NCI-H226 (cell line): ENCODE measurements around the gene PEX19.
A peak's percentile ranks its signal among the peaks of the same experiment; 100 is the strongest.

Experiments used
- DNase-seq: peaks from one replicate; pipeline ENCODE4 v3.0.0-alpha.2; 2015

Gene PEX19

DNA sequence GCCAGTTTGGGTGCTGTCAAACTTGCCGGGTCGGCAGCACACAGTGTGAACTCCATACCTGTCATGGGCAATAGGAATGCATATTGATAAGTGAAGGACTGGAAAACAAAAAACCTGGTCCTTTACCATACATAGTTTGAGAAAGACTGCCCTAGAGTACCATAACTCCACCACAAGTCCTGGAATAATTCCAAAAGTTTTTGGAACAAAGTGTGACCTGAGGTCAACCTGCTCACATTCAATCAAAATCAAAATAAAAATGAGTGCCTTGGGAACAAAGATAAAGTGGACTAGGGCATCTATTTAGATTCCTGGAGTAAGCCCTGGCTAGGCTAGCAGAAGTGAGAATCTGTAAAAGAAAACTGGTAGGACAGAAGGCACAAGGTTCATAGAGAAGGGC lies 7.6 kb downstream of the PEX19 start:
- no peak for DNase-seq

DNA sequence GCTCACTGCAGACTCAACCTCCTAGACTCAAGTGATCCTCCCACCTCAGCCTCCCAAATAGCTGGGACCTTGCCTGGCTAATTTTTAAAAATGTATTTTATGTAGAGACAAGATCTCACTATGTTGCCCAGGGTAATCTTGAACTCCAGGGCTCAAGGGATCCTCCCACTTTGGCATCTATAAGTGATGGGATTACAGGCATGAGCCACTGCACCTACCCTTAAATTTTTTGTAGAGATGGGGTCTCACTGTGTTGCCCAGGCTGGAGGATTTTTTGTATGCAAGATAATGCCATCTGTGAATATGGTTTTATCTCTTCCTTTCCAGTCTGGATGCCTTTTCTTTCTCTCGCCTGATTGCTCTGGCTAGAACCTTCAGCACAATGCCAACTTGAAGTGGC lies 13.9 kb downstream of the PEX19 start:
- no peak for DNase-seq

DNA sequence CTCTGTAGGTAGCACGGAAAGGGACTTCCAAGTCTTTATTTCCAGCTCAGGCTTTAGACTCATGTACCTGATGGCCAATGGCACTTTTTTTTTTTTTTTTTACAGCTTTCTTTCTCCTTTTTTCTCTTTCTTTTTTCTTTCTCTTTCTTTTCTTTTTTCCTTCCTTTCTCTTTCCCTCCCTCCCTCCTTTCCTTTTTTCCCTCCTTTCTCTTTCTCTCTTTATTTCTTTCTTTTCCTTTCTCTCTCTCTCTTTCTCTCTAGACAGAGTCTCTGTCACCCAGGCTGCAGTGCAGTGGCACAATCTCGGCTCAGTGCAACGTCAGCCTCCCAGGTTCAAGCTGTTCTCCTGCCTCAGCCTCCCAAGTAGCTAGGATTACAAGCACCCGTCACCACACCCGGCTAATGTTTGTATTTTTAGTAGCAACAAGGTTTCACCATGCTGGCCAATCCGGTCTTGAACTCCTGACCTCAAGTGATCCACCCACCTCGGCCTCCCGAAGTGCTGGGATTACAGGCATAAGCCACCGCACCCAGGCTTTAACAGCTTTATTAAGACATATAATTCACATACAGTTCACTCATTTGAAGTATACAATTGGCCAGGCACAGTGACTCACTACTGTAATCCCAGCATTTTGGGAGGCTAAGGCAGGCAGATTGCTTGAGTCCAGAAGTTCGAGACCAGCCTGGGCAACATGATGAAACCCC lies 17.5 kb downstream of the PEX19 start:
- DNase-seq: no peak

DNA sequence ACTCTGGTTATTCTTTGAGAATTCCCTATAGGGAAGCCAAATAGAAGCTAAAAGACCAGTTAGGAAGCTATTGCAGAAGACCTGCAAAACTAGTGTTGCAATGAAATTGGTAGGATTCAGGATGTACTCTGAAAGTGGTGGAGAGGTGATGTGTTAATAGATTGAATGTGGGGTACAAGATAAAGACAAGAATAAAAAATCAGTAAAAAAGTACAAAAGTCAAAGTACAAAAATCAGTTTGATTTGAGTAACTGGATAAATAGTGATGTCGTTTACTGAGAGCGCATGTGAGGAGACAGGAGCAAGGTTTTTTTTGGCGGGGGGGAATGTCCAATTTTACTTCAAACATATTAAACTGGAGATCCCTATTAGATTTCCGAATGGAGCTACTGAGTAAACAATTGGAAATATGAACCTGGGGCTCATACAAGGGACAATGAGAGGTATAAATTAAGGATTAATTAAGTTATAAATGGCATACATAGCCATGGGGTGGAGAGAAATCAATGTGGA lies 20.1 kb downstream of the PEX19 start:
- DNase-seq: no peak

DNA sequence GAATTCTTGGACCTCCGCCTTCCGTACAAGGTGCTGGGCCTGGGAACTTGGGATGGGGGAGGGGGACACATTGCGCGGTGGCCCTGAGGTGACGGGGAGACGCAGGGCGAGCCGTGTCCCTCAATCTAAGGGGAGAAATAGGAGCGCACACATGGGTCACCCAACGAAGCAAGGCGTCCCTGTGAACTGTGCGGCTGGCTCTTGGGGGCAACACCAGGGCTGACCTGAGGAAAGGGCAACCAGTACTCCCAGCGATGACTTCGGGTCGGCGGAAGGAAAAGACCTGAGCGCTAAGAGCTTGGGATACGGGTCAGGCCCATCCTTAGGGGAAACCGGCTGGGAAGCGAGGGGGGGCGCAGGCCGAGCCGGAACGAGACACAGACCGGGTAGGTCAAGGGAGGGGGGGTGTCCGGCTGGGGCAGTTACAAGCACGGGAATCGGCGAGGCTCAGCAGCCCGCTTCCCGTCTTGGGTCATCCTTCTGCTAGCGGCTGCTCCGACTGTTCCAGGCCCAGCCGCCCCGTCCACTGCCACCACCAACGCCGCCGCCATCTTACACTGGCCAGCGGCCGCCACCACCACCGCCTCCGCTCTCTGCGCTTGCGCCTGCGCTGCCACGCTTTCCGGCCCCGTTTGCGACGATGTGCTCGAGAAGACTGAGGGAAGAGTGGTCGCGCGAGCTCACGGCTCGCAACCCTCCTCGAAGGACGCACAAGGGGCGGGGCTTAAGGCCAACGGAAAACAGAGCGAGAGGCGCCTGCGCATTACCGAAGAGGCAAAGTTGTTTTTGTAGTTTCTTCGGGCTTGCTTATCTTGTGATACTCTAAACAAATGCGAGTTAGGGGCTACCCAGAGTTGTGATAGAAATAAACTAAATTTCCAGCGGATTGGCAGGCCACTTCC lies 22.8 kb downstream of the PEX19 start, which contains the start of gene DCAF8:
TSS of gene DCAF8 (minus strand) at position 657 of the 902 bp plus-strand sequence. CDS start 18,541 bp downstream, outside the sequence.
- peak; percentile 98 for DNase-seq

DNA sequence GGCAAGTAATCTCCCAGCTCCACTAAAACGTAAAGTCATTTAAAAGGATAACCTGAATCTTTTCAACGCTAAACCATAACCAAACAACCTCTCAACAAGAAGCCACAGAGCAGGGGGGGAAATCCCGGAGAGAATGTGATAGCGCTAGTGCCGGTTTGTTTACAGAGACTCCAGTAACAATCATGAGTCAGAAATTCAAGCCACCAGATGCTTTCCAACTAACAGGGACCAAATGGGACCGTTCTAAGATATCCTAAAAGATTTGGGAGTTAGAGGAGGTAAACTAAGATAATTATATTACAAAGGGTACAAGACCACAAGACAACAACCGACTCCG lies 23.4 kb downstream of the PEX19 start:
- DNase-seq: peak; percentile 67

DNA sequence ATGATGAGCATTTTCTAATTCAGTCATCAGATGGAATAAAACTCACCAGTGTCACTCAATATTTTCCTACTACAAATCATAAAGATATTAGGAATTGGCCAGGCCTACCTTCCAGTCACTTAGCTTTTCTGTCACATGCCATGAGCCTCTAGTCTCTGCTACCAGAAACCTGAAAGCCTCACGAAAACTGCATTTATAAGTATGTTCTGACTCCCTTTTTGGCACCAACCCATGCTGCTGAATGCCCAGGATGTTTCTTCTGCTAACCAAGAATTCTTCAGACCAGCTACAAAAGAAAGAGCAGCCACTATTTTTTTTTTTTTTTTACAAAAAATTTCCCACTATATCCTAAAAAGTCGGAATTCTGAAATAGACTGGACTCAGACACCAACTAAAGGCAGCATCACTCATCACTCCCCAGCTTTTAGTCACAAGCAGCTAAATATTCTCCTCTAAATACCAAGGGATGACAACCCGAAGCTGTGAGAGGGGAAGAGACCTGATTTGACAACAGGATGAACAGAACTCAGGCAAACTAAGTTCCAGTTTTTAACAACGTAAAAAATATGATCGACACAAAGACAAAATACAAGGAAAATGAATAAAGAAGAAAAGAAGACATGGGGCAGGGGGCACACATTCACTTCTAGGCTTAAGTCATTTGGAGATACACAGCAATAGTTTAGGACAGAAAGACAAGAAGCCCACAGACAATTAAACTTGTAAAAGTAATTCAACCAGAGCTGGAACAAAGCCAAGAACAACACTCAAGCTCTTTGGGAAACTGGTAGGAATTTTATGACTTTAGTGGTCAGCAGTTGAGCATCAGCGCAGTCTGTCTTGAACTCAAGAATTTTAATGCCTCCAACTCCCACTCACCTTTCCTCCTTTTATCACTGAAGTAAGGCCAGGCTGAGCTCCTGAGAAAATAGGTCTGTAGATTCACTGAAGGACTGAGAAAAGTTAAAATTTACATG lies 24.2 kb downstream of the PEX19 start:
- DNase-seq: peak; percentile 82

DNA sequence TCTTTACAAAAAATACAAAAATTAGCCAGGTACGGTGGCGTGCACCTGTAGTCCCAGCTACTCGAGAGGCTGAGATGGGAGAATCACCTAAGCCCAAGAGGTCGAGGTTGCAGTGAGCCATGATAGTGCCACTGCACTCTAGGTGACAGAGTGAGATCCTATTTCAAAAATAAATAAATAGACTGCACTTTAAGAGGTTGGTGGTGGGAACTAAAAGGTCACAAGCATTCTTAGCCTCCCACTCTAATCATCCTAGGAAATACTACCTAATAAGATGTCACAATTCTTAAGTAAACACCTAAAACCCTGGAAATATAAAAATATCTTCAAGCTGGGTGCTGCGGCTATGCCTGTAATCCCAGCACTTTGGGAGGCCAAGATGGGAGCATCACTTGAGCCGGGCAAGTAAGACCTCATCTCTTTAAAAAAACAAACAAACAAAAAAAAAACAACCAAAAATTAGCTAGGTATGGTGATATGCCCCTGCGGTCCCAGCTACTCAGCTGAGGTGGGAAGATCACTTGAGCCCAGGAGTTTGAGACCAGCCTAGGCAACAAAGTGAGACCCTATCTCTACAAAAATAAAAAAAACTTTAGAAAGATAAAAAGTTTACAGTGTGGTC lies 26.6 kb downstream of the PEX19 start:
- no peak for DNase-seq

DNA sequence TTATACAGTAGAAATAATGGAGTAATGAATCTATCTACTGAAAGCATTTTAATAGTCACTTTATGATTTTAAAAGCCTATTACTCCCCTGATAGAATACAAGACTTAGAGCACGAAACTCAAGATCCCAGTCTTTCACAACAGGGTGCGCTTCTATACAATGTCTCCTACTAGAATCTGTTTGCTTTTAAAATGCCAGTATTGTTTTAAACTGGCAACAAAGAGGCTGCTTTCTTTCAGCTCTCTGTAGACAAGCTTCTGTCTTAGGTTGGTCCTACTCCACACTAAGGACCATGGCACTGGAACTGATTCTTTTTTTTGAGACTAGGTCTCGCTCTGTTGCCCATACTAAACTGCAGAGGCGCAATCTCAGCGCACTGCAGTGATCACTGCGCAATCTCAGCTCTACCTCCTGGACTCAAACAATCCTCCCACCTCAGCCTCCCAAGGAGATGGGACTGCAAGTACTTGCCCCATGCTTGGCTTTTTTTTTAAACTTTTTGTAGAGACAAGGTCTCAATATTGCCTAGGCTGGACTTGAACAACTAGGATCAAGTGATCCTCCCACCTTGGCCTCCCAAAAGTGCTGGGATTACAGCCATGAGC lies 27.4 kb downstream of the PEX19 start:
- no peak for DNase-seq

DNA sequence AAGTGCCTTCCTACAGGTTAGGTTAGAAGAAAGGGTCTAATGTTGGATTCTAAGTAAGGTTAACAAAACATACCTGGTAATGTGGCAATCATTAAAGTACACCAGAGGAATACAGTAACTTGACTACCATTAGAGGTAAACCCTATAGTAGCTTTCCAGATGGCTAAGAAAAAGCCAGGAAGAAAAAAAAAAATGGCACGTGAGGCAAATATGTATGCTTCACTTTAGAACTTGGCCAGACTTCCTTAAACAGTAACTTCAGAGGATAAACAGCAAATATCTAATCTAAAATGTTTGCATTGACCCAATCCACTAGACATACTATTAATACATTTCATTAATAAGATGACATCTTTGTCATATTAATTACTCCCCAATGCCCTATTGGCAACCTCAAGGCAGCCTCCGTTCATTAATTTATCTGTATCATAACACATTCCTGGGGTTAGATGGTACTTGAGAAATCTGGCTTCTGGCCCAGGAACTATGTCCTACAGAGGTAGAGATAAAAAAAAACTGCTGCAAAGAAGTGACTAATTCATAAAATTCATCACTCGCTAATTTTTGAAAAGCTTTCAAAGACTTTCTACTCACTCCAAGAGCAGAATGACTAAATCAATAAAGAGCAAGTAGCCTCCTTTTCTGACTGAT lies 28.4 kb downstream of the PEX19 start:
- DNase-seq: peak; percentile 86

DNA sequence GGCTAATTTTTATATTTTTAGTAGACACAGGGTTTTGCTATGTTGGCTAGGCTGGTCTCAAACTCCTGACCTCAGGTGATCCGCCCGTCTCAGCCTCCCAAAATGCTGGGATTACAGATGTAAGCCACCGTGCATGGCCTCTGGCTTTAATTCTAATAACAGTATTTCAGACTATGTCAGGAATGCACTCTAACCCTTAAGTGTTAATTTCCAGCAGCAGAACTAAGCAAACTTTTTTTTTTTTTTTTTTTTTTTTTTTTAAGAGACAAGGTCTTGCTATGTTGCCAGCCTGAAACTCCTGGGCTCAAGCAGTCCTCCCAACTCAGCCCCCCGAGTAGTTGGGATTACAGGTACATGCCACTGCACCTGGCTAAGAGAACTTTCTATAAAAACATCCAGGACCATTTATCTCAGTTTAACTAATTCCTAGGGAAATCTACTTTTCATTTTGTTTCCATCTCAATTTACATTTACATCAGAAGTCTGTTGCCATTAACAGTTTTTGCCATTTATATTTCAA lies 29.1 kb downstream of the PEX19 start:
- DNase-seq: no peak

DNA sequence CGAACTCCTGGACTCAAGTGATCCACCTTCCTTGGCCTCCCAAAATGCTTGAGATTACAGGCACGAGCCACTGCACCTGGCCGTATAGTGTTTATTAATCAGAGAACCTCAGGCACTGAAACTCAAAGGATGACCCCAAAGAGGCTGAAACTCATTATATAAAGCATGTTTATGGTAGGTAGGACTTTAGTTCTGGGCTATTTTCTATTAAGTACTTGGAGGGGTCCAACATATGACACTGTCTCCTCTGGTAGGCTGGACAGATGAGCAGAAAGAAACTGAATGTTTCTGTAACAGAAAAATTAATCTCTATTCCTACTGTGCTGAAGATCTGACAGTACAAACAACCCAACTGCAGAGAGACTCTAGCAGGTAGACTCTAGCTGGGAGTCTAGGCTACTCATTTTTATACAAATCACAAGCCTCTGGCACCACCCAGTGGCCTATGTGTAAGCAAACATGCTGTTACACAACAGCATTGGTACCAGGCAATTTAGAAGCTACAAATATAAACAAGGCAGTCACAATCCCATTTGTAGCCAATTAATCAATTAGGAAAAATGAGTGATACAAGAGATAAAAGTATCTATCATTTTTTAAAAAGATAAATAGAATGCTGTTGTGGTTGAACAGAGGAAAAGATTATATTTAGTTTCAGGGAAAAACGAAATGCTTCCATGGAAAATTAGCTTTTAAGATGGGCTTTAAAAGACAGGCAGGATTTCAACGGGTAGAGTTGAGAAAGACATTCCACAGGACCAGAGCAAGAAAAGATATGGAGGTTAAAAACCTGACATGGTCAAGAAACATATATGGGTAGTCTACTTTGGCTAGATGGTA lies 33.0 kb downstream of the PEX19 start:
- DNase-seq: peak; percentile 49

DNA sequence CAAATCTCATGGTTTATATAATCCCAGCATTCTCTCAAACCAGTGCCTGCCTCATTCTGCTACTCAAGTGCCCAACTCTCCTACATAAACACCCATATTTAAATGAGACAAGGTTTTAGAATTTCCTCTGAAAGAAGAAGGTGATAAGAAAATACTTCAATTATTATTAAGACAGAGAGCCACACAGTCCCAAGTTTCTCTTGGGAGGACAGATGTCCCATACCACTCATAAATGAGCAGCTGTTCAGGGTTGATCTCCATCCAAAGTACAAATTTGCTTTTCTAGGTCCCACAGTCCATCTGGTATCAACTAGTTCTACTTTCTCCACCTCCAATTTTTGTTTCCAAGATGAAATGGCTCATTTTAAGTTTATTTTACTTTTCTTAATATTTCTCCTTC lies 33.9 kb downstream of the PEX19 start:
- DNase-seq: no peak

DNA sequence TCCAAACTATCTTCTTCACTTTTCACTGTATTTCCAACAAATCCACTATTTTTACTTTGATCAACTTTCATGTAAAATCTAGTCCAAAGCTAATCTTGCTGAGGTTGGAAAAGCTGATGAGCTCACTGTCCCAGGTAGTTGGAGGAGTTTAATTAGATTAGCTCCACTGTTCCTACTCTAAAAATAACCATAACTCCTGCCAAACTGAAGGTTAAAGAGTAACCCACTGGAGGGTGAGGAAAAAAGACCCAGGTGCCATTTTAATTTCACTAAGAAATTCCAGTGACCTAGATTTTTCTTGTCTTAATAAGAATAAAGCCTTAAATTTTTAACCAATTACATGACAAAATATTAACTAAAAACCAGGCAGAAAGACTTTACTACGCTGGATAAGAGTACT lies 37.9 kb downstream of the PEX19 start:
- DNase-seq: no peak

DNA sequence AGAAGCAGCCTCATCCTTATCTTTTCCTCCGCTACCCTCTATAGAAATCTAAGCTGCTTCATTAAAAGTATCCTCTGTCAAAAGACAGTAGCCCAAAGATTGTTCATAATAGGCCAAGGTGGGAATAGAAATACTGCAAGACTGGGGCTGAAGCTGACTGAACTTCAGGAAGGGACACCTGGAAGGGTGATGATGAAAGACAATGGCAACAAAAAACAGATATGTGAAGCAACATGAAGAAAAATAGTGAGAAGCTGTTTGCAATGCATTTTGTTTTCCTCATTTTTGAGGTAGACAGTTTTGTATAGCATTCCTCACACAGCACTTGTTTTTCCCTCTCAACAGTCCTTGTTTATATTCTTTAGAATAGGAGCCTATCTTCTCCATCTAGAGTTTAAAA lies 39.5 kb downstream of the PEX19 start:
- DNase-seq: no peak

DNA sequence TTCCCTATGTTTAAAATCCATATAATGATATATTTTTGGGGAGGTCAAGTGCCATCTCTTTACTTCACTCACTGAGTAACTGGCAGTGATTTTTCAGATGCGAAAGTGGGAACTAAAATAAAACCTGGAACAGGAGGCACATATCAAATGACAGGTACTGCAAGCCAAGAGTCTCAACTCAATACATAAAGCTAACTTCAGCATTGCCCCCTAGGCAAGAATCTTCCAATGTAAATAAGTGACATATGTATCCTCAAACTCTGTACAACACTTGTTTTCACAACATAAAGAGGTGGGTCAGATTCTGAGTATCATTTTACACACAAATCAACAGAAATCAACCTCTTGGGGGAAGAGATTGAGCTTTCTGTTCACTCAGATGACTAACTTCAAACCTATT lies 40.7 kb downstream of the PEX19 start:
- no peak for DNase-seq

DNA sequence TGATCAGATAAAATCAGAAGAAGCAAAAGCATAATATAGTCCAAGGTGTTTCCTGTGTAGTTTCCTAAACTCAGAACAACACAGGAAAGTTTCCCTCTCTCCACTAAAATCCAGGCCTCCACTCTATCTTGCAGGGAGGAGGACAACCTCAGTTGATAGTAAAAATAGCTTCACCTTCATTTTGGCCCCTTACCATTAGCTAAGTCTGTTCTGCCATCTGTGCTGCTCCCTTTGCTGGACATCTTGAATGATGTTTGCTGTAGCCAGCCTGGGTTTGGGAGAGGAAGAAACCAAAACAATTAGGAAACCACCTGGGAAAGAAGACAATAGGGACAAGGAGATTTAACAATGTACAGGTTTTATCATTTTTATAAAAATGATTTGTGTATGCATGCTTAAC lies 41.2 kb downstream of the PEX19 start:
- DNase-seq: no peak

DNA sequence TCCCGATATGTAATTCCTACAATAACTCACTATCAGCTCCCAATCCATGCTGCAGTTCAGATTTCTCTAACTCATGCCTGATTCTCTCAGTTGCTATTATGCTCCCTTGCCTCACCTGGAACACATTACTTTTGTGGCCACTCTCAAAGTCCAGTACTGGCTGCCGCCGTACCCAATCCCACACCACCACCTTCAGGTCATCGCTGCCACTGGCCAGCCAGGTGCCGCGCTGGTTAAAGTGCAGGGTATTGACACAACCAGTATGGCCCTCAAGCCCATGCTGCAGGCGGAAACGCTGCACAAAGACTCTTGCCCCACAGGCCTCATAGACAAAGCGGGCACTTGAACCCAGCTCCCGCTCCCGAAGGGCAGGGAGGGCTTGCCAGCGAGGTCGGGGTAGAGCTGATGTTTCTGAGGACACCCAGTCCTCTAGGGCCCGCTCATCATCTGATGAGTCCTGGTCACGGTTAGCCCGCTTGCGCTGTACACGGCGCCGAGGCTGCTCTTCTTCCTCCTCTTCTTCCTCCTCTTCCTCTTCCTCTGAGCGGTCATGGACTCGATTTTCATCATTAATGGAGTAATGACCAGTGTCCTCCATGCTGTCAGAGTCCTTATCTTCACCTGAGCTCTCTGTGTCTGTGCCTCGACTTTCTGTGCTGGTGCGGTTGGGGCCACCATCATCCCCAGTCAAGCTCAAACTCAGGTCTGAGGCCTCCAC lies 45.2 kb downstream of the PEX19 start:
- DNase-seq: no peak

DNA sequence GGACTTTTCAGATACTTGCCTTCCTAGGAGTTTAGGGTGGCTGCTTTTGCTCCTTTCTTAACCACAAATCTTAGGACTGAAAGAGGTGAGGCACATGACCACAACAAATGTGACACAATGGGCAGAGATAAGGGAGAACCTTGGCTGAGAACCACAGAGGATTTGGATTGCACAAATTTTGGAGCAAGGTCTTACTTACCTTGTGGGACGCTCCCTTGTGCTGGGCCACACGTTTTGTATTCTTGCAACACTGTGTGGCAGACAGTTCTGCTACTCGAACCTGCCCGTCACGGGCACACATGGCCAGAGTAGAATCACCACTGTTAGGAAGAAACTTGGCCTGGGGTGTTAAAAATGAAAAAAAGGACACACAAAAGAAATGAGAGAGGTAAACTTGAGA lies 46.5 kb downstream of the PEX19 start:
- no peak for DNase-seq

DNA sequence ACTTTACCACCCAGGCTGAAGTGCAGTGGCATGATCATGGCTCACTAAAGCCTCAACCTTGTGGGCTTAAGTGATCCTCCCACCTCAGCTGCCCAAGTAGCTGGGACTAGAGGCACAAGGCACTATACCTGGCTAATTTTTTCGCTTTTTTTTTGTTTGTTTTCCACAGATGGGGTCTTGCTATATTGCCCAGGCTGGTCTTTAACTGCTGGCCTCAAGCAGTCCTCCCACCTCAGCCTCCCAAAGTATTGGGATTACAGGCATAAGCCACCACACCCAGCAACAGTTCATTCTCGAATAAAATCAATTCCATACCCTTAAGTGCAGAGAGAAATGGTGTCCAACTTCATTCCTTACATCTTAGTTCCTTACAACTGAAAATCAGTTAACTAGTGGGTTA lies 47.4 kb downstream of the PEX19 start:
- DNase-seq: no peak
